Naive thymus-derived CD4-positive, alpha-beta T cell (primary cell): Measurements from ENCODE around the gene CDC42SE1. TPM values are rescaled to one million over a fixed set of nuclear protein-coding genes. Genes with fewer than 3 reads are reported as not detected.
A peak's percentile ranks its signal among the peaks of the same experiment; 100 is the strongest.

ENCODE experiments used
- ATAC-seq: fragments of 150-1000 bp; cut with Tn5 transposase; 2 replicates; pipeline ENCODE4 v1.10.0; 2021; ENCODE audit warnings: mild to moderate bottlenecking, moderate library complexity
- CTCF ChIA-PET: fragments of 350-600 bp; sonication (Branson Sonifier 250); formaldehyde crosslinking; loops from one replicate; lab custom pipeline; 2021; ENCODE audit warnings: antibody characterized with exemption; lab: Charles Lee
- POLR2A ChIA-PET: fragments of 350-600 bp; sonication (Branson Sonifier 250); formaldehyde crosslinking; loops from one replicate; lab custom pipeline; 2021; ENCODE audit warnings: antibody characterized with exemption, inconsistent platforms; lab: Charles Lee
- DNase-seq, 9 donors: peaks; one replicate each; pipeline versions ENCODE4 v3.0.0 to v3.0.0-alpha.2; 2020 to 2022; ENCODE audit warnings: mixed read lengths in 1 of 9
- H3K27ac ChIP-seq: one replicate; pipeline ENCODE4 v1.7.0; 2013; ENCODE audit warnings: mild to moderate bottlenecking, low read depth, low read length, moderate library complexity
- H3K27me3 ChIP-seq, 2 donors: one replicate each; pipeline ENCODE4 v1.7.0; 2013; ENCODE audit warnings: low read length in 2 of 2, mild to moderate bottlenecking in 2 of 2, moderate library complexity in 2 of 2; ENCODE audit not compliant: control insufficient read depth in 2 of 2, insufficient read depth in 2 of 2
- H3K36me3 ChIP-seq, 3 experiments: 1 replicate in 2 of 3; 2 replicates in 1 of 3; pipeline ENCODE4 v1.7.0; 2013; ENCODE audit warnings: low read length in 3 of 3, mild to moderate bottlenecking in 3 of 3, moderate library complexity in 1 of 3; ENCODE audit not compliant: insufficient read depth in 3 of 3, control insufficient read depth in 2 of 3
- H3K4me1 ChIP-seq, 2 donors: one replicate each; pipeline ENCODE4 v1.7.0; 2013; ENCODE audit warnings: low read length in 2 of 2, mild to moderate bottlenecking in 2 of 2, moderate library complexity in 1 of 2; ENCODE audit not compliant: control insufficient read depth in 2 of 2, insufficient read depth in 2 of 2
- H3K4me3 ChIP-seq: 2 replicates; pipeline ENCODE4 v1.7.0; 2013; ENCODE audit warnings: mild to moderate bottlenecking, low read length
- H3K9me3 ChIP-seq, 3 experiments: 1 replicate in 2 of 3; 2 replicates in 1 of 3; pipeline ENCODE4 v1.7.0; 2013; ENCODE audit warnings: low read length in 3 of 3; ENCODE audit not compliant: control insufficient read depth in 2 of 3
- H3K27ac Mint-ChIP-seq, 9 donors: one replicate each; pipeline ENCODE4 v1.8.0; 2020 to 2022; ENCODE audit warnings: mixed read lengths in 9 of 9, mild to moderate bottlenecking in 8 of 9, moderate library complexity in 5 of 9, inconsistent platforms in 2 of 9
- H3K27me3 Mint-ChIP-seq, 5 donors: one replicate each; pipeline ENCODE4 v1.8.0; 2021 to 2022; ENCODE audit warnings: mixed read lengths in 5 of 5, mild to moderate bottlenecking in 1 of 5
- H3K36me3 Mint-ChIP-seq, 5 donors: one replicate each; pipeline ENCODE4 v1.8.0; 2020 to 2022; ENCODE audit warnings: mixed read lengths in 5 of 5, mild to moderate bottlenecking in 3 of 5, inconsistent platforms in 1 of 5
- H3K4me1 Mint-ChIP-seq, 7 donors: one replicate each; pipeline ENCODE4 v1.8.0; 2020 to 2022; ENCODE audit warnings: mixed read lengths in 7 of 7, mild to moderate bottlenecking in 3 of 7, inconsistent platforms in 1 of 7
- H3K4me3 Mint-ChIP-seq, 10 donors: one replicate each; pipeline ENCODE4 v1.8.0; 2020 to 2022; ENCODE audit warnings: mild to moderate bottlenecking in 10 of 10, mixed read lengths in 10 of 10, moderate library complexity in 6 of 10, inconsistent platforms in 2 of 10
- H3K9me3 Mint-ChIP-seq, 11 donors: one replicate each; pipeline ENCODE4 v1.8.0; 2020 to 2022; ENCODE audit warnings: mixed read lengths in 11 of 11, mild to moderate bottlenecking in 4 of 11, inconsistent platforms in 1 of 11, moderate library complexity in 1 of 11
- intact Hi-C, 2 donors: fragments of 100-400 bp; cut with micrococcal nuclease; formaldehyde crosslinking; loops; one replicate each; pipeline ENCODE4 v1.15.1; 2023
- polyA plus RNA-seq, 2 donors: library from polyadenylated mRNA; unstranded; fragments of 300-500 nt; fragmentation: Illumina TruSeq; gene quantifications; one replicate each; pipeline ENCODE4 v1.2.3, GENCODE V29; 2021
- total RNA-seq, 6 experiments: library from RNA in 5 of 6; stranded (reverse) in 5 of 6; gene quantifications; 1 replicate in 5 of 6; 2 replicates in 1 of 6; pipeline ENCODE4 v1.2.3 and lab custom pipeline; 2021 to 2026

The CDC42SE1 gene
- total and polyA plus RNA-seq, 7 experiments from 2014 or later: 85.6 to 516 (median 386) TPM

DNA sequence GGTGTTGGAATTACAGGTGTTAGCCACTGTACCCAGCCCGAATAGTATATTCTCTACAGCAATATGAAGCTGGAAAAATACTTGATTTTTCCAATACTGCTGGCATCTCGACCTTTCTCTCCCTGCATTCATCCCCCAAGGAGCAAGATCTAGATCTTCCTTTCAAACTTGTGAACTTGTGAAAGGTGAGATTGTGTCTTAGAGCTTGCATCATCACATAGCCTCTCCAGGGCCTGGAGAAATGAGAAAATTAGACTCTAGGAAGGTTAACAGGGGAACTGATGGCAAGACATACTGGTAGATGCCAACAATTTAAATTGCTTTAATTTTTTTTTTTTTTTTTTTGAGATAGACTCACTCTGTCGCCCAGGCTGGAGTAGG is 49.1 kb downstream of the CDC42SE1 start:
- ChIA-PET POLR2A (interaction anchor here (1.0 to 3.2 kb wide), 4 partner anchors 10 to 147 kb away, joined by 3 to 12 read pairs (median 4); partner anchors contain the start of gene TNFAIP8L2), CTCF (no interaction called here)
- H3K4me3 ChIP-seq: no peak overlapping the region
- H3K4me1 ChIP-seq: peaks cover 32 to 42% of the 10 kb centered on the region in 2 donors
- H3K36me3 ChIP-seq: peaks cover 0 to 8% (median 0%) of the 10 kb centered on the region in 3 experiments
- H3K9me3 ChIP-seq: no peaks in the 10 kb centered on the region
- Mint-ChIP-seq H3K4me1 (peaks cover 45 to 87% (median 71%) of the 10 kb centered on the region in 7 donors), H3K27ac (peak overlapping the region in 5 of 9 donors; percentile 30 to 99 (median 34)), H3K36me3 (peaks cover 0 to 12% (median 0%) of the 10 kb centered on the region in 5 donors), H3K27me3 (no peaks in the 10 kb centered on the region), H3K4me3 (peak overlapping the region; percentile 12 to 100 (median 86)), H3K9me3 (no peaks in the 10 kb centered on the region)
- DNase-seq: no peak
- no peaks in the 10 kb centered on the region for H3K27me3 ChIP-seq
- no peak for ATAC-seq
- intact Hi-C loops: no loop called here
- no peak overlapping the region for H3K27ac ChIP-seq

DNA sequence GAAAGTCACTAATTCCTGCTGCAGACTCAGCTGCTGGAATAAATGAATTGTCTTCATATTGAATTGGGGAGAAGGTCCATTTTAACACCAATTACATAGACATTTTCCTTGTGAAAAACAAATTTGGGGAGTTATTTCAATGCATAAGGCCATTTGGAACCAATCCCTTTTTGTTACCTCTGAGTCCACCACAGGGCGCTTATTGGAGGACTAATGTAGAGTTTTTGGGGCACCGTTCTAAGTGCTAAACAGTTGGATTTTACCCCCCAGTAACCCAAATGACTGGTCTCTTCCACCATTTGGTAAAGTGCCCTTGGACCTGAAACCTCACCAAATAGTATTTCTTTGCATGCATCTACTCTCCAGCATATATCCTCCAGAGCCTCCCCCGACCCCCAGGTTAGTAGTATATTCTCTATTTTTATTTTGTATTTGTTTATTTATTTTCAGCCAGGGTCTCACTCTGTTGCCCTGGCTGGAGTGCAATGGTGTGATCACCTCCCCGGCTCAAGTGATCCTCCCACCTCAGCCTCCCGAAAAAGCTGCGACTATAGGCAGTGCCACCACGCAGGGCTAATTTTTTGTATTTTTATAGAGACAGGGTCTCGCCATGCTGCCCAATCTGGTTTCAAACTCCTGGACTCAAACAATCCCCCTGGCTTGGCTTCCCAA is 49.6 kb downstream of the CDC42SE1 start:
- peaks cover 0 to 12% (median 0%) of the 10 kb centered on the region in 5 donors for H3K36me3 Mint-ChIP-seq
- H3K36me3 ChIP-seq: peaks cover 0 to 8% (median 0%) of the 10 kb centered on the region in 3 experiments
- ChIA-PET CTCF (interaction anchor here (0.7 kb wide), 1 partner anchor 48 kb away, joined by 3 read pairs; no protein-coding TSS in a partner anchor), POLR2A (interaction anchor here (0.7 to 3.2 kb wide), 6 partner anchors 10 to 381 kb away, joined by 3 to 12 read pairs (median 4); partner anchors contain the start of genes ENSA and TNFAIP8L2)
- no peaks in the 10 kb centered on the region for H3K27me3 ChIP-seq
- no peak for DNase-seq
- H3K4me3 ChIP-seq: peak overlapping the region; percentile 88
- ATAC-seq: no peak
- H3K4me1 ChIP-seq: peaks cover 32 to 42% of the 10 kb centered on the region in 2 donors
- no peaks in the 10 kb centered on the region for H3K9me3 Mint-ChIP-seq
- H3K4me1 Mint-ChIP-seq: peaks cover 51 to 87% (median 71%) of the 10 kb centered on the region in 7 donors
- H3K9me3 ChIP-seq: no peaks in the 10 kb centered on the region
- intact Hi-C loops: loop anchor here in 1 of 2 donors (5.0 to 10.0 kb wide), 5 partner anchors 147 to 743 kb away; partner anchors contain the start of genes APH1A, PSMD4 and TNFAIP8L2
- peak overlapping the region; percentile 96 for H3K27ac ChIP-seq
- H3K27me3 Mint-ChIP-seq: no peaks in the 10 kb centered on the region
- peak overlapping the region; percentile 91 to 100 (median 97) for H3K4me3 Mint-ChIP-seq
- peak overlapping the region in 8 of 9 donors; percentile 92 to 99 (median 98) for H3K27ac Mint-ChIP-seq

DNA sequence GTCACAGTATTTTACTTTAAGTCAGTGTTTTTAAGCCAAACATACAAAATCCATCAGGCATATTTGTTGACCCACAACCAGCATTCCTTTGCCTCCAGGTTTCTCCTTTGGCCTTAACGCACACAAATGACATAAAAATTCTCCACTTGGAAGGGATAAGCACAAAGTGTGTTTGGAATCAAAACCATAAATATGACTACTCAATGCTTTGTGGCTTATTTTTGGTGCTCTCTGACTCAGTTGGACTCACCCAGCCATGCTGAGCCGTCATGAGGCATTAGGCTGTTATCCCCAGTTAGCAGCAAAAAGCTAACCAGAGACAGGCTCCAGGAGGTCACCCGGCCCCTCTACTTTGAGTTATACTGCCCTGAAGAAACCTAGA is 50.2 kb downstream of the CDC42SE1 start:
- Mint-ChIP-seq H3K4me3 (peak overlapping the region; percentile 91 to 100 (median 97)), H3K9me3 (no peaks in the 10 kb centered on the region), H3K4me1 (peaks cover 52 to 85% (median 71%) of the 10 kb centered on the region in 7 donors), H3K27me3 (no peaks in the 10 kb centered on the region), H3K36me3 (peaks cover 0 to 12% (median 0%) of the 10 kb centered on the region in 5 donors), H3K27ac (peak overlapping the region; percentile 92 to 99 (median 97))
- Histone ChIP-seq H3K27ac (peak overlapping the region; percentile 96), H3K4me3 (peak overlapping the region; percentile 88), H3K27me3 (no peaks in the 10 kb centered on the region), H3K36me3 (peaks cover 0 to 8% (median 0%) of the 10 kb centered on the region in 3 experiments), H3K4me1 (peaks cover 32 to 43% of the 10 kb centered on the region in 2 donors), H3K9me3 (no peaks in the 10 kb centered on the region)
- intact Hi-C loops: loop anchor here in 1 of 2 donors (5.0 to 10.0 kb wide), 5 partner anchors 148 to 742 kb away; partner anchors contain the start of genes APH1A, PSMD4 and TNFAIP8L2
- POLR2A ChIA-PET: interaction anchor here (0.7 to 3.2 kb wide), 4 partner anchors 33 to 380 kb away, joined by 3 to 12 read pairs (median 4); partner anchors contain the start of genes ENSA and TNFAIP8L2
- CTCF ChIA-PET: interaction anchor here (0.7 kb wide), 1 partner anchor 48 kb away, joined by 3 read pairs; no protein-coding TSS in a partner anchor
- ATAC-seq: no peak
- no peak for DNase-seq

DNA sequence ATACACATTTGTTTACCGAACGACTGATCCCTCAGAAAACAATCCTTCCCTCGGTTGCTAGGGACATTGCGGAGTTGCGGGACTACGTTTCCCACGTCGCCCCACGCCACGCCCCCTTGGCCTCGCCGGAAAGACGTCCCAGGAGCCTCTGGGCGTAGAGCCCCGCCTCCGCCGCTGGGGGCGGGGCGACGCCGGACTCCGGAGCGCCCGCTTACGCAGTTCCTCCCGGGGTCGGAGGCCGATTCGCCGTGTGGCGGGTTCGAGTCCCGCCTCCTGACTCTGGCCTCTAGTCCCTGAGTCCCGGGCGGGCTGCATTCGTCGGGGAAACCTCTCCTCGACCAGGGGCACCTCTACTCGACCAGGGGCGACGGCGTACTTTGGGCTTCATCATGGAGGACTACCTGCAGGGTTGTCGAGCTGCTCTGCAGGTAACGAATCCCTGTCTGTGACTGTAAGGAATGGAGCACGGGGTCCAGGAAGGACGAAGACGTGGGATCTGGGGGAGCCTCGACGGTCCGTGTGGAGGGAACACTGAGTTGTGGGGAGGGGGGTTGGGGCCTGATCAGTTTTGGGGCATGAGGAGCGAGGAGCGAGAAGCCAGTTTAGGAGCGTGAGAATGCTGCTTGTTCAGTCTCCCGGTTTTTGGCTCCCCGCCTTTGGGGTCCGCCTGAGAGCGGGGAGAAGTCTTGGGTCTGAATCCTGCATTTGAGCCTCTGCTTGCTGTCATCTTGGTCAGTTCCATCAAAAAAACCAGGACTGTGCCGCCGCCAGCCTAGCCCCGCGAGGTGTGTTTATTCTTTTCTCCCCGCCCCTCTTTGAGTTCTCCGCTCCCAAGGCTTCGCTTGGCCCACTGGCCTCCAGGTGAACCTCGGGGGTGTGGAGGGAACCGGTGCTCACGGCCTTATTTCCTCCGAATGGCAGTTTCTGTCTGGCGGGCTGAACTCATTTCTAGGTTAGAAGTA is 50.9 kb downstream of the CDC42SE1 start, which contains the start of gene PRUNE1:
Gene PRUNE1, plus strand, starts transcription at position 206 of the 962 bp plus-strand sequence. Its CDS starts 184 bp downstream, at position 390.
- POLR2A ChIA-PET: interaction anchor here (0.5 to 3.2 kb wide), 8 partner anchors 26 to 867 kb away, joined by 3 to 12 read pairs (median 3); partner anchors contain the start of gene TNFAIP8L2
- Mint-ChIP-seq H3K4me3 (peak within 1 kb of the TSS; percentile 91 to 100 (median 97)), H3K27me3 (no peaks in the 10 kb centered on the region), H3K27ac (peak within 1 kb of the TSS; percentile 92 to 99 (median 97)), H3K36me3 (peaks cover 0 to 12% (median 0%) of the 10 kb centered on the region in 5 donors), H3K9me3 (no peaks in the 10 kb centered on the region), H3K4me1 (peaks cover 48 to 86% (median 71%) of the 10 kb centered on the region in 7 donors)
- peak; percentile 87 to 98 (median 92) for DNase-seq
- H3K4me3 ChIP-seq: peak within 1 kb of the TSS; percentile 88
- H3K27me3 ChIP-seq: no peaks in the 10 kb centered on the region
- H3K4me1 ChIP-seq: peaks cover 32 to 45% of the 10 kb centered on the region in 2 donors
- H3K36me3 ChIP-seq: peaks cover 0 to 7% (median 0%) of the 10 kb centered on the region in 3 experiments
- peak; percentile 96 for ATAC-seq
- CTCF ChIA-PET: interaction anchor here (0.7 to 1.0 kb wide), 2 partner anchors 16 to 49 kb away, joined by 3 read pairs; no protein-coding TSS in a partner anchor
- H3K9me3 ChIP-seq: no peaks in the 10 kb centered on the region
- H3K27ac ChIP-seq: peak within 1 kb of the TSS; percentile 96
- intact Hi-C loops: loop anchor here (1.0 to 10.0 kb wide), 14 partner anchors 16 to 741 kb away; partner anchors contain the start of genes SETDB1 (in 2 of the 2), APH1A (in 1 of the 2), ARNT (in 1 of the 2) and CDC42SE1 (in 1 of the 2)

DNA sequence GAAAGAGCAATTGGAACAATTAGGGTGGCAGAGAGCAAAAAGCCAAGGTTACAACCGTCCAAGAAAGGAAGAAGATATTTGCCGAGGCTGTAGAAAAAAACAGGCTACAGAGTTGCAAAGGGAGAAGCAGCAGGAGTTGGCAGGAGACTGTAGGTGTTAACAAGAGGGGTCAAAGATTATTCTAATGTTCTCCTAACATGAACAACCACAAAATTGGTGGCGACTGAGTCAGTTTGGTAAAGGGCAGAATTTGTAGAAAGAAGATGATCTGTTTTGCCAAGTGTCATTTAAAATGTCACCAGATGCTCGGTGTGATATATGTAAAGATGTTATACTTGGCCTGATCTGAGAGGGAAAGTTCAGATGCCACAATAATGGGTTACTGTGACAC is 51.6 kb downstream of the CDC42SE1 start:
- ATAC-seq (no peak), DNase-seq (no peak)
- Histone ChIP-seq H3K27me3 (no peaks in the 10 kb centered on the region), H3K36me3 (peaks cover 0 to under 1% (median 0%) of the 10 kb centered on the region in 3 experiments), H3K27ac (peak overlapping the region; percentile 96), H3K9me3 (no peaks in the 10 kb centered on the region), H3K4me1 (peaks cover 36 to 47% of the 10 kb centered on the region in 2 donors), H3K4me3 (peak overlapping the region; percentile 88)
- Mint-ChIP-seq H3K9me3 (no peaks in the 10 kb centered on the region), H3K4me1 (peaks cover 43 to 84% (median 73%) of the 10 kb centered on the region in 7 donors), H3K36me3 (peaks cover 0 to 12% (median 0%) of the 10 kb centered on the region in 5 donors), H3K4me3 (peak overlapping the region; percentile 91 to 100 (median 97)), H3K27me3 (no peaks in the 10 kb centered on the region), H3K27ac (peak overlapping the region; percentile 92 to 99 (median 97))
- ChIA-PET POLR2A (interaction anchor here (0.7 to 3.6 kb wide), 5 partner anchors 25 to 149 kb away, joined by 3 to 40 read pairs (median 11); partner anchors contain the start of genes CDC42SE1, CERS2, MLLT11 and TNFAIP8L2), CTCF (interaction anchor here (0.6 to 3.5 kb wide), 4 partner anchors 13 to 148 kb away, joined by 3 to 30 read pairs (median 16); no protein-coding TSS in a partner anchor)
- intact Hi-C loops: loop anchor here (1.0 to 10.0 kb wide), 14 partner anchors 16 to 741 kb away; partner anchors contain the start of genes SETDB1 (in 2 of the 2), APH1A (in 1 of the 2), ARNT (in 1 of the 2) and CDC42SE1 (in 1 of the 2)
